Activated CD4-positive, alpha-beta T cell treated with anti-CD3 and anti-CD28 coated beads for 36 hours (primary cell): ENCODE results near the gene TRIM29. TPM values are rescaled to one million over a fixed set of nuclear protein-coding genes. Genes with fewer than 3 reads are reported as not detected.

ENCODE experiments used
- ATAC-seq: fragments of 200-7000 bp; cut with Tn5 transposase; one replicate; pipeline ENCODE4 v1.10.0; 2021; ENCODE audit warnings: mild to moderate bottlenecking, moderate library complexity
- CTCF ChIA-PET: fragments of 350-600 bp; sonication (Branson Sonifier 250); formaldehyde crosslinking; loops from one replicate; lab custom pipeline; 2021; ENCODE audit warnings: antibody characterized with exemption; lab: Charles Lee
- POLR2A ChIA-PET: fragments of 350-600 bp; sonication (Branson Sonifier 250); formaldehyde crosslinking; loops from one replicate; lab custom pipeline; 2021; ENCODE audit warnings: antibody characterized with exemption, inconsistent platforms; lab: Charles Lee
- DNase-seq: peaks from one replicate; pipeline ENCODE4 v3.0.0-alpha.2; 2020
- H3K27ac Mint-ChIP-seq: one replicate; pipeline ENCODE4 v1.8.0; 2021; ENCODE audit warnings: mixed read lengths
- H3K27me3 Mint-ChIP-seq: one replicate; pipeline ENCODE4 v1.8.0; 2021; ENCODE audit warnings: mixed read lengths
- H3K36me3 Mint-ChIP-seq: one replicate; pipeline ENCODE4 v1.8.0; 2021; ENCODE audit warnings: low read depth, mixed read lengths
- H3K4me1 Mint-ChIP-seq: one replicate; pipeline ENCODE4 v1.8.0; 2021; ENCODE audit warnings: mixed read lengths
- H3K4me3 Mint-ChIP-seq: one replicate; pipeline ENCODE4 v1.8.0; 2021; ENCODE audit warnings: mild to moderate bottlenecking, moderate library complexity, mixed read lengths
- H3K9me3 Mint-ChIP-seq: one replicate; pipeline ENCODE4 v1.8.0; 2021; ENCODE audit warnings: low read depth, mixed read lengths
- intact Hi-C, 2 experiments: fragments of 100-400 bp; cut with DNase I in 1 of 2; cut with micrococcal nuclease in 1 of 2; formaldehyde crosslinking; loops; one replicate each; pipeline versions ENCODE4 v1.14.2 to v1.15.1; 2022 to 2024; cut with DNase I, micrococcal nuclease
- total RNA-seq, 2 experiments: library from RNA; stranded (reverse); gene quantifications; one replicate each; pipeline ENCODE4 v1.2.3, GENCODE V29; 2021

TRIM29 gene
- total RNA-seq, 2 experiments from 2014 or later: not detected

GRCh38 chr11:120169981-120170698, 32.2 kb upstream of the TRIM29 start:
- CTCF ChIA-PET: interaction anchor here (0.7 to 2.4 kb wide), 5 partner anchors 12 to 133 kb away, joined by 3 to 19 read pairs (median 8); no protein-coding TSS in a partner anchor
- H3K9me3 Mint-ChIP-seq: peaks cover 4% of the 10 kb centered on the region
- peaks cover 70% of the 10 kb centered on the region for H3K27me3 Mint-ChIP-seq
- ATAC-seq (no peak), DNase-seq (no peak)
- H3K4me3 Mint-ChIP-seq: no peak overlapping the region
- H3K4me1 Mint-ChIP-seq: peaks cover 4% of the 10 kb centered on the region
- H3K27ac Mint-ChIP-seq: no peak overlapping the region
- POLR2A ChIA-PET: no interaction called here
- H3K36me3 Mint-ChIP-seq: peaks cover 2% of the 10 kb centered on the region
- intact Hi-C loops: loop anchor here in 1 of 2 experiments (1.0 to 5.0 kb wide), 2 partner anchors 40 to 503 kb away; no protein-coding TSS in a partner anchor

GRCh38 chr11:120168960-120169681, 31.2 kb upstream of the TRIM29 start:
- CTCF ChIA-PET: interaction anchor here (0.6 to 2.2 kb wide), 12 partner anchors 8 to 134 kb away, joined by 3 to 10 read pairs (median 4); no protein-coding TSS in a partner anchor
- intact Hi-C loops: loop anchor here in 1 of 2 experiments (1.0 to 5.0 kb wide), 2 partner anchors 41 to 502 kb away; no protein-coding TSS in a partner anchor

GRCh38 chr11:120168108-120168959, 30.4 kb upstream of the TRIM29 start:
- peaks cover 2% of the 10 kb centered on the region for H3K36me3 Mint-ChIP-seq
- CTCF ChIA-PET: interaction anchor here (0.5 to 2.2 kb wide), 14 partner anchors 9 to 134 kb away, joined by 3 to 10 read pairs (median 3); no protein-coding TSS in a partner anchor
- H3K4me1 Mint-ChIP-seq: peaks cover 4% of the 10 kb centered on the region
- no peak overlapping the region for H3K27ac Mint-ChIP-seq
- POLR2A ChIA-PET: interaction anchor here (0.6 kb wide), 1 partner anchor 120 kb away, joined by 11 read pairs; no protein-coding TSS in a partner anchor
- peaks cover 64% of the 10 kb centered on the region for H3K27me3 Mint-ChIP-seq
- DNase-seq (no peak), ATAC-seq (no peak)
- intact Hi-C loops: loop anchor here in 1 of 2 experiments (5.0 kb wide), 1 partner anchor 501 kb away; no protein-coding TSS in a partner anchor
- peak overlapping the region; percentile 40 for H3K4me3 Mint-ChIP-seq
- peaks cover 4% of the 10 kb centered on the region for H3K9me3 Mint-ChIP-seq

More at GRCh38 chr11:120168960-120169681, 31.2 kb upstream of the TRIM29 start:
- Mint-ChIP-seq H3K4me3 (peak overlapping the region; percentile 40), H3K27ac (no peak overlapping the region), H3K27me3 (peaks cover 67% of the 10 kb centered on the region), H3K9me3 (peaks cover 4% of the 10 kb centered on the region), H3K4me1 (peaks cover 4% of the 10 kb centered on the region), H3K36me3 (peaks cover 2% of the 10 kb centered on the region)
- DNase-seq: peak; percentile 78
- peak; percentile 84 for ATAC-seq
- POLR2A ChIA-PET: interaction anchor here (0.6 kb wide), 1 partner anchor 119 kb away, joined by 11 read pairs; no protein-coding TSS in a partner anchor

- POLR2A ChIA-PET: no interaction called here
- Mint-ChIP-seq H3K36me3 (peaks cover 2% of the 10 kb centered on the region), H3K4me3 (no peak overlapping the region), H3K4me1 (peaks cover 4% of the 10 kb centered on the region), H3K9me3 (peaks cover 4% of the 10 kb centered on the region), H3K27me3 (peaks cover 59% of the 10 kb centered on the region), H3K27ac (no peak overlapping the region)
- ATAC-seq (no peak), DNase-seq (no peak)
- CTCF ChIA-PET: interaction anchor here (0.5 to 2.2 kb wide), 4 partner anchors 41 to 135 kb away, joined by 3 to 10 read pairs (median 4); no protein-coding TSS in a partner anchor
- intact Hi-C loops: loop anchor here in 1 of 2 experiments (5.0 kb wide), 1 partner anchor 500 kb away; no protein-coding TSS in a partner anchor
Measured at GRCh38 chr11:120167659-120168058, 29.7 kb upstream of the TRIM29 start.

- CTCF ChIA-PET: interaction anchor here (0.6 kb wide), 1 partner anchor 160 kb away, joined by 3 read pairs; no protein-coding TSS in a partner anchor
- no peak overlapping the region for H3K27ac Mint-ChIP-seq
Measured at GRCh38 chr11:120160436-120160835, 22.5 kb upstream of the TRIM29 start.

GRCh38 chr11:120153221-120153620, 15.3 kb upstream of the TRIM29 start:
- Mint-ChIP-seq H3K36me3 (no peaks in the 10 kb centered on the region), H3K4me1 (no peaks in the 10 kb centered on the region), H3K4me3 (no peak overlapping the region), H3K27me3 (peaks cover 24% of the 10 kb centered on the region), H3K9me3 (no peaks in the 10 kb centered on the region), H3K27ac (no peak overlapping the region)
- intact Hi-C loops: no loop called here
- no peak for DNase-seq
- ChIA-PET CTCF (interaction anchor here (0.7 to 2.0 kb wide), 3 partner anchors 16 to 357 kb away, joined by 3 to 4 read pairs (median 4); no protein-coding TSS in a partner anchor), POLR2A (no interaction called here)
- ATAC-seq: no peak

More at GRCh38 chr11:120160436-120160835, 22.5 kb upstream of the TRIM29 start:
- no peaks in the 10 kb centered on the region for H3K36me3 Mint-ChIP-seq
- H3K4me1 Mint-ChIP-seq: no peaks in the 10 kb centered on the region
- DNase-seq: no peak
- intact Hi-C loops: no loop called here
- POLR2A ChIA-PET: no interaction called here
- H3K27me3 Mint-ChIP-seq: peaks cover 19% of the 10 kb centered on the region
- H3K9me3 Mint-ChIP-seq: no peaks in the 10 kb centered on the region
- no peak for ATAC-seq
- no peak overlapping the region for H3K4me3 Mint-ChIP-seq

- DNase-seq (no peak), ATAC-seq (no peak)
- Mint-ChIP-seq H3K36me3 (no peaks in the 10 kb centered on the region), H3K4me1 (no peaks in the 10 kb centered on the region), H3K27me3 (peaks cover 31% of the 10 kb centered on the region), H3K9me3 (no peaks in the 10 kb centered on the region), H3K4me3 (no peak overlapping the region), H3K27ac (no peak overlapping the region)
- intact Hi-C loops: no loop called here
- POLR2A ChIA-PET: no interaction called here
- CTCF ChIA-PET: interaction anchor here (2.0 kb wide), 1 partner anchor 148 kb away, joined by 4 read pairs; no protein-coding TSS in a partner anchor
Measured at GRCh38 chr11:120151536-120151935, 13.6 kb upstream of the TRIM29 start.

- no peaks in the 10 kb centered on the region for H3K36me3 Mint-ChIP-seq
- no peaks in the 10 kb centered on the region for H3K4me1 Mint-ChIP-seq
- CTCF ChIA-PET: no interaction called here
- no peak overlapping the region for H3K27ac Mint-ChIP-seq
- POLR2A ChIA-PET: no interaction called here
- H3K9me3 Mint-ChIP-seq: no peaks in the 10 kb centered on the region
- ATAC-seq (no peak), DNase-seq (no peak)
- H3K4me3 Mint-ChIP-seq: no peak overlapping the region
- H3K27me3 Mint-ChIP-seq: peaks cover 31% of the 10 kb centered on the region
- intact Hi-C loops: no loop called here
Measured at GRCh38 chr11:120149246-120149645, 11.3 kb upstream of the TRIM29 start.

- no peak overlapping the region for H3K27ac Mint-ChIP-seq
- intact Hi-C loops: no loop called here
- CTCF ChIA-PET: no interaction called here
- H3K4me1 Mint-ChIP-seq: no peaks in the 10 kb centered on the region
- H3K36me3 Mint-ChIP-seq: no peaks in the 10 kb centered on the region
- H3K9me3 Mint-ChIP-seq: no peaks in the 10 kb centered on the region
- no peak for DNase-seq
- no peak overlapping the region for H3K4me3 Mint-ChIP-seq
- ATAC-seq: no peak
- peaks cover 27% of the 10 kb centered on the region for H3K27me3 Mint-ChIP-seq
- POLR2A ChIA-PET: no interaction called here
Measured at GRCh38 chr11:120147950-120148270, 10.0 kb upstream of the TRIM29 start.

- DNase-seq (no peak), ATAC-seq (no peak)
- Mint-ChIP-seq H3K27me3 (peaks cover 27% of the 10 kb centered on the region), H3K9me3 (no peaks in the 10 kb centered on the region), H3K4me1 (no peaks in the 10 kb centered on the region), H3K4me3 (no peak overlapping the region), H3K27ac (no peak overlapping the region), H3K36me3 (no peaks in the 10 kb centered on the region)
- intact Hi-C loops: no loop called here
- POLR2A ChIA-PET: no interaction called here
- CTCF ChIA-PET: interaction anchor here (0.5 kb wide), 1 partner anchor 274 kb away, joined by 3 read pairs; no protein-coding TSS in a partner anchor
Measured at GRCh38 chr11:120147094-120147949, 9.4 kb upstream of the TRIM29 start.
